K562 (cell line): ENCODE measurements around the gene FAM171A1. TPM values are rescaled to one million over a fixed set of nuclear protein-coding genes. Genes with fewer than 3 reads are reported as not detected.

Experiments
- ATAC-seq: fragments of 200-7000 bp; cut with Tn5 transposase; 3 replicates; pipeline ENCODE4 v1.9.1; 2020; ENCODE audit warnings: moderate library complexity
- BruUV-seq: library from RNA; stranded (reverse); fragments of 400-500 nt; replicated peaks from 2 replicates; lab custom pipeline; 2021; lab: Mats Ljungman, UMichigan
- CTCF ChIA-PET: fragments of 300-600 bp; formaldehyde crosslinking; extraction: SDS; loops from one replicate; lab custom pipeline; 2021; ENCODE audit warnings: low intra/inter-chr PET ratio; lab: Yijun Ruan, JAX
- POLR2A ChIA-PET: fragments of 300-600, 350-650 bp; sonication (Branson Sonifier 250); formaldehyde crosslinking; extraction: SDS; loops from one replicate; lab custom pipeline; 2021; ENCODE audit warnings: antibody characterized with exemption, inconsistent platforms; lab: Yijun Ruan, JAX
- DNase-seq, 4 experiments: peaks; one replicate each; pipeline versions ENCODE4 v3.0.0 to v3.0.0-alpha.2; 2011 to 2018; ENCODE audit warnings: low spot score in 3 of 4, mixed read lengths in 3 of 4; ENCODE audit errors: extremely low read depth in 1 of 4
- FAIRE-seq: peaks from 2 replicates; lab custom pipeline; 2011; peaks lifted over from hg19 to GRCh38; lab: Jason Lieb, UNC
- H2AFZ ChIP-seq: 2 replicates; pipeline ENCODE4 v1.6.0; 2011; ENCODE audit warnings: low read depth, low read length, control low read depth, inconsistent platforms
- H3K27ac ChIP-seq: fragments of 200-600 bp; 3 replicates; pipeline ENCODE4 v1.8.0; 2011; ENCODE audit warnings: low read depth, mild to moderate bottlenecking, control low read depth, inconsistent platforms, low read length, moderate library complexity, mixed read lengths; ENCODE audit errors: extremely low read depth
- H3K27me3 ChIP-seq, 2 experiments: fragments of 300-600 bp in 1 of 2; 2 replicates in 1 of 2; 3 replicates in 1 of 2; pipeline versions ENCODE4 v1.6.0 to v1.8.0; 2011; ENCODE audit warnings: inconsistent platforms in 2 of 2, low read length in 2 of 2, mild to moderate bottlenecking in 1 of 2, mixed read lengths in 1 of 2, moderate library complexity in 1 of 2; ENCODE audit not compliant: control insufficient read depth in 2 of 2, insufficient read depth in 2 of 2
- H3K36me3 ChIP-seq: fragments of 300-600 bp; 3 replicates; pipeline ENCODE4 v1.8.0; 2011; ENCODE audit warnings: mild to moderate bottlenecking, low read length, inconsistent platforms; ENCODE audit not compliant: control insufficient read depth, insufficient read depth
- H3K4me1 ChIP-seq, 2 experiments: fragments of 200-600 bp in 1 of 2; replicated peaks in 1 of 2; 2 replicates in 1 of 2; 3 replicates in 1 of 2; pipeline versions ENCODE4 v1.5.1 to v1.8.0; 2011; ENCODE audit warnings: inconsistent platforms in 2 of 2, low read length in 2 of 2, mild to moderate bottlenecking in 1 of 2, mixed read lengths in 1 of 2, moderate library complexity in 1 of 2; ENCODE audit not compliant: control insufficient read depth in 2 of 2, insufficient read depth in 2 of 2
- H3K4me2 ChIP-seq: 2 replicates; pipeline ENCODE4 v1.6.1; 2011; ENCODE audit warnings: low read length, control low read depth, inconsistent platforms, mixed read lengths; ENCODE audit not compliant: insufficient read depth
- H3K4me3 ChIP-seq: fragments of 200-600 bp; sonication (generic), shearing (Covaris generic); 2 replicates; pipeline ENCODE4 v1.5.1; 2016; ENCODE audit warnings: control low read depth, inconsistent platforms
- H3K79me2 ChIP-seq: fragments of 200-600 bp; 3 replicates; pipeline ENCODE4 v1.8.0; 2011; ENCODE audit warnings: low read length, inconsistent platforms; ENCODE audit not compliant: control insufficient read depth, insufficient read depth
- H3K9ac ChIP-seq, 2 experiments: 2 replicates each; pipeline versions ENCODE4 v1.6.0 to v1.6.1; 2011; ENCODE audit warnings: low read depth in 2 of 2, low read length in 2 of 2, control low read depth in 1 of 2, inconsistent platforms in 1 of 2, mild to moderate bottlenecking in 1 of 2, mixed read lengths in 1 of 2; ENCODE audit not compliant: insufficient read depth in 1 of 2
- H3K9me1 ChIP-seq: one replicate; pipeline ENCODE4 v1.6.0; 2011; ENCODE audit warnings: inconsistent platforms, mild to moderate bottlenecking, low read length, moderate library complexity; ENCODE audit not compliant: control insufficient read depth, insufficient read depth
- H3K9me3 ChIP-seq: replicated peaks from 2 replicates; pipeline ENCODE4 v1.5.1; 2011; ENCODE audit warnings: low read depth, low read length, inconsistent platforms; ENCODE audit not compliant: control insufficient read depth, insufficient read depth
- H4K20me1 ChIP-seq: replicated peaks from 2 replicates; pipeline ENCODE4 v1.6.1; 2011; ENCODE audit warnings: low read length, inconsistent platforms, mixed read lengths; ENCODE audit not compliant: control insufficient read depth, insufficient read depth
- ATF7 ChIP-seq: fragments of 450-650 bp; IDR thresholded peaks from 2 replicates; pipeline ENCODE4 v1.7.1; 2014; ENCODE audit warnings: mild to moderate bottlenecking, moderate library complexity
- GTF2F1 ChIP-seq: IDR thresholded peaks from 2 replicates; pipeline ENCODE4 v1.6.1; 2011; ENCODE audit warnings: low read depth, low read length, improper control_type of control experiment
- HDAC1 ChIP-seq, 2 experiments: fragments of 450-650 bp; IDR thresholded peaks; 2 replicates each; pipeline ENCODE4 v1.6.1; 2016 to 2017; ENCODE audit warnings: inconsistent platforms in 1 of 2, mild to moderate bottlenecking in 1 of 2, moderate library complexity in 1 of 2
- JUNB ChIP-seq: fragments of 450-650 bp; formaldehyde crosslinking; conservative IDR thresholded peaks from 2 replicates; pipeline ENCODE4 v1.4.0; 2020; ENCODE audit warnings: mild to moderate bottlenecking
- MEF2A ChIP-seq: IDR thresholded peaks from 2 replicates; pipeline ENCODE4 v1.6.1; 2011; ENCODE audit warnings: low read depth, mild to moderate bottlenecking, low read length, moderate library complexity; ENCODE audit not compliant: control insufficient read depth
- NCOA6 ChIP-seq: fragments of 450-650 bp; IDR thresholded peaks from 2 replicates; pipeline ENCODE4 v1.6.1; 2017; ENCODE audit warnings: mild to moderate bottlenecking
- RB1 ChIP-seq: fragments of 450-650 bp; IDR thresholded peaks from 2 replicates; pipeline ENCODE4 v1.6.1; 2017; ENCODE audit warnings: low read depth, mild to moderate bottlenecking
- RNF219 ChIP-seq: fragments of 250-450 bp; sonication (Bioruptor Pico); IDR thresholded peaks from 2 replicates; pipeline ENCODE4 v1.5.0; 2022; ENCODE audit warnings: mild to moderate bottlenecking
- SAP30 ChIP-seq: fragments of 200-600 bp; sonication (generic); IDR thresholded peaks from 2 replicates; pipeline ENCODE4 v1.6.1; 2012; ENCODE audit warnings: borderline replicate concordance, low read depth, mild to moderate bottlenecking, moderate library complexity, low read length, control low read depth, inconsistent platforms; ENCODE audit not compliant: insufficient read depth, poor library complexity, severe bottlenecking
- XRCC3 ChIP-seq: fragments of 450-650 bp; IDR thresholded peaks from 2 replicates; pipeline ENCODE4 v1.6.1; 2017; ENCODE audit warnings: mild to moderate bottlenecking, moderate library complexity
- ZBTB33 ChIP-seq: sonication (generic); formaldehyde crosslinking; IDR thresholded peaks from 2 replicates; pipeline ENCODE4 v1.8.1; 2023; ENCODE audit warnings: mild to moderate bottlenecking, missing genetic modification reagents
- ZBTB43 ChIP-seq: sonication (generic); formaldehyde crosslinking; IDR thresholded peaks from 2 replicates; pipeline ENCODE4 v1.8.0; 2023; ENCODE audit warnings: mild to moderate bottlenecking, missing genetic modification reagents
- ZNF175 ChIP-seq: fragments of 200-800 bp; sonication (Bioruptor generic); IDR thresholded peaks from 2 replicates; pipeline ENCODE4 v1.6.1; 2016; ENCODE audit warnings: low read depth, mild to moderate bottlenecking, missing genetic modification characterization, missing compliant biosample characterization
- ZNF282 ChIP-seq: sonication (generic); formaldehyde crosslinking; IDR thresholded peaks from 2 replicates; pipeline ENCODE4 v1.8.1; 2023; ENCODE audit warnings: missing genetic modification reagents
- ZNF77 ChIP-seq: fragments of 250-450 bp; sonication (Bioruptor Pico); IDR thresholded peaks from 2 replicates; pipeline ENCODE4 v1.5.0; 2020
- ZNF778 ChIP-seq: fragments of 450-650 bp; formaldehyde crosslinking; IDR thresholded peaks from 2 replicates; pipeline ENCODE4 v1.4.0; 2020; ENCODE audit warnings: mild to moderate bottlenecking, moderate library complexity
- WGBS: fragments of 100-300 bp; shearing (Covaris generic); methylation state at CpG from one replicate; pipeline ENCODE4 v1.1.6; 2016; ENCODE audit warnings: low coverage, mixed read lengths; ENCODE audit not compliant: insufficient coverage; ENCODE audit errors: missing lambda C conversion rate; 5-methylcytosine and 5-hydroxymethylcytosine counted together
- in situ Hi-C: fragments of 300-500 bp; cut with MboI; formaldehyde crosslinking; loops from 4 replicates; pipeline ENCODE4 v1.15.0; 2018; ENCODE audit warnings: inconsistent platforms, mixed read lengths
- intact Hi-C: fragments of 100-400 bp; cut with micrococcal nuclease; formaldehyde crosslinking; loops from 2 replicates; pipeline ENCODE4 v1.14.2; 2022
- polyA plus RNA-seq, 8 experiments: library from polyadenylated mRNA; depleted of rRNA in 4 of 8; stranded (reverse) in 5 of 8; unstranded in 3 of 8; fragments of >200 nt; fragmentation: Nextera tagmentation in 2 of 8; fragmentation: Illumina TruSeq in 1 of 8; extraction: Ambion mirVana in 2 of 8; extraction: Trizol in 1 of 8; gene quantifications; 2 replicates each; pipeline versions ENCODE4 v1.2.1 to v1.2.3, GENCODE V29; 2011 to 2014; ENCODE audit warnings: inconsistent platforms in 1 of 8, missing spikeins in 1 of 8
- total RNA-seq, 7 experiments: library from RNA; depleted of rRNA in 6 of 7; stranded (reverse); fragments of >200 nt in 6 of 7; fragmentation: Illumina TruSeq in 2 of 7; extraction: Trizol in 2 of 7; gene quantifications; 2 replicates each; pipeline versions ENCODE4 v1.2.1 to v1.2.3, GENCODE V29; 2011 to 2021; ENCODE audit warnings: low replicate concordance in 1 of 7

FAM171A1 gene
- total and polyA plus RNA-seq, 9 of the 15 experiments (the other 6 are each of a cell fraction or from before 2014, with no cell fraction given) = 0.51 to 8.2 (median 4.8) TPM

DNA sequence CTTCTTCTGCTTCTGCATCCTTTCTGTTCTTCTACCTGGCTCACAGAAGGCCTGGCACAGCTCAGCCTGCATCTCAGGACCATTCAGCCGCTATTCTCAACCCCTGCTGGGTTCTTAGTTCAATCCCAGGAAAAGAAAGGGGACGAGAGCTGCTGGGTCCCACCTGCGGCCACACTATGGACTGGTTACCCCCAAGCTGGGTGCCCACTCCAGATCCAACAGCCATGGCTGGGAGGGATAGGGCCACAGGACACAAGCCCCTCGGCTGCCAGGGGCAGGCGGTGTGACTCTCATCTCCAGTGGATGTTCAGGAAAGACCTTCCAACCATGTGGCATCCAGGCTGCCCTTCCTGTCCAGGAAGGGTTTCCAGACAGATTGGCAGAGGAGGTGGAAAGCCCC, 105.0 kb downstream of the FAM171A1 start:
- H2AFZ ChIP-seq = no peak overlapping the region
- H3K9me1 ChIP-seq = no peaks in the 10 kb centered on the region
- no peak for DNase-seq
- H3K36me3 ChIP-seq = no peaks in the 10 kb centered on the region
- in situ Hi-C loops (no loop called here), intact Hi-C loops (no loop called here)
- no peak overlapping the region for H3K4me3 ChIP-seq
- no peak for FAIRE-seq
- ChIA-PET POLR2A (interaction anchor here (0.6 to 1.0 kb wide), 3 partner anchors 28 to 900 kb away, joined by 3 to 5 read pairs (median 3); no protein-coding TSS in a partner anchor), CTCF (no interaction called here)
- no peak for ATAC-seq
- H3K9ac ChIP-seq = no peak overlapping the region
- H3K27ac ChIP-seq = no peak overlapping the region
- no TSS peak for BruUV-seq
- H3K27me3 ChIP-seq = no peaks in the 10 kb centered on the region
- no peaks in the 10 kb centered on the region for H3K4me1 ChIP-seq
- H3K4me2 ChIP-seq = no peak overlapping the region
- TF ChIP-seq ZBTB33 = no peak
- no peak for TF ChIP-seq SAP30
- TF ChIP-seq GTF2F1 = no peak
- no peak for TF ChIP-seq RNF219 (CRISPR knock-in tag)
- TF ChIP-seq ZNF175 = no peak
- TF ChIP-seq JUNB (CRISPR knock-in tag) = no peak
- TF ChIP-seq HDAC1 (IDR thresholded peaks at IDR 0.05) = no peak
- no peak for TF ChIP-seq RB1
- TF ChIP-seq ZNF778 = no peak
- no peak for TF ChIP-seq ZNF282 (CRISPR knock-in tag)
- TF ChIP-seq ZBTB43 (CRISPR knock-in tag) = no peak
- TF ChIP-seq ZNF77 = no peak
- no peak for TF ChIP-seq ATF7
- TF ChIP-seq NCOA6 = no peak
- no peak for TF ChIP-seq XRCC3
- TF ChIP-seq MEF2A = no peak
- H4K20me1 ChIP-seq = no peaks in the 10 kb centered on the region
- 0 out of 2 replicates have a peak, but pooled peaks cover 4% of the 10 kb centered on the region for H3K9me3 ChIP-seq
- no peaks in the 10 kb centered on the region for H3K79me2 ChIP-seq
- 22% methylated on average over 3 of the region's 5 CpGs for whole genome bisulfite sequencing
